ENCODE results near the gene WNT7A.

Gene WNT7A

GRCh38 chr3:13828501-13829265, 51.2 kb downstream of the WNT7A start:
- 0 out of 2 replicates have a peak, but pooled peaks cover 7% of the 10 kb centered on the region for H3K27me3 ChIP-seq (ENCODE audit: insufficient read depth, low read length)
- H3K36me3 ChIP-seq (ENCODE audit: insufficient read depth, low read length): no peaks in the 10 kb centered on the region
- no peak overlapping the region for H3K4me2 ChIP-seq (ENCODE audit: low read length)
- H4K20me1 ChIP-seq (ENCODE audit: insufficient read depth, low read length): no peaks in the 10 kb centered on the region
- H3K9me2 ChIP-seq (ENCODE audit: low read depth, low read length): no peaks in the 10 kb centered on the region
- no peak overlapping the region for H3K9ac ChIP-seq (ENCODE audit: low read length)
- no peaks in the 10 kb centered on the region for H3K79me2 ChIP-seq (ENCODE audit: insufficient read depth, low read length)
- TF ChIP-seq, protein P1, sequence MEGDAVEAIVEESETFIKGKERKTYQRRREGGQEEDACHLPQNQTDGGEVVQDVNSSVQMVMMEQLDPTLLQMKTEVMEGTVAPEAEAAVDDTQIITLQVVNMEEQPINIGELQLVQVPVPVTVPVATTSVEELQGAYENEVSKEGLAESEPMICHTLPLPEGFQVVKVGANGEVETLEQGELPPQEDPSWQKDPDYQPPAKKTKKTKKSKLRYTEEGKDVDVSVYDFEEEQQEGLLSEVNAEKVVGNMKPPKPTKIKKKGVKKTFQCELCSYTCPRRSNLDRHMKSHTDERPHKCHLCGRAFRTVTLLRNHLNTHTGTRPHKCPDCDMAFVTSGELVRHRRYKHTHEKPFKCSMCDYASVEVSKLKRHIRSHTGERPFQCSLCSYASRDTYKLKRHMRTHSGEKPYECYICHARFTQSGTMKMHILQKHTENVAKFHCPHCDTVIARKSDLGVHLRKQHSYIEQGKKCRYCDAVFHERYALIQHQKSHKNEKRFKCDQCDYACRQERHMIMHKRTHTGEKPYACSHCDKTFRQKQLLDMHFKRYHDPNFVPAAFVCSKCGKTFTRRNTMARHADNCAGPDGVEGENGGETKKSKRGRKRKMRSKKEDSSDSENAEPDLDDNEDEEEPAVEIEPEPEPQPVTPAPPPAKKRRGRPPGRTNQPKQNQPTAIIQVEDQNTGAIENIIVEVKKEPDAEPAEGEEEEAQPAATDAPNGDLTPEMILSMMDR (IDR thresholded peaks at IDR 0.05; ENCODE audit: low read length): no peak
- TF ChIP-seq EZH2 (IDR thresholded peaks at IDR 0.05; ENCODE audit: borderline replicate concordance, low read length): no peak
- H3K4me3 ChIP-seq (ENCODE audit: low read depth, low read length, poor library complexity, severe bottlenecking): no peak overlapping the region
- no peaks in the 10 kb centered on the region for H3F3A ChIP-seq (ENCODE audit: insufficient read depth, low read length)
- no peak overlapping the region for H2AFZ ChIP-seq (ENCODE audit: low read length)
- H3K9me3 ChIP-seq (ENCODE audit: low read length): no peaks in the 10 kb centered on the region
- no peak overlapping the region for H3K27ac ChIP-seq (ENCODE audit: low read depth, low read length, poor library complexity, severe bottlenecking)
- H3K4me1 ChIP-seq (ENCODE audit: insufficient read depth, low read length, severe bottlenecking): no peaks in the 10 kb centered on the region

DNA sequence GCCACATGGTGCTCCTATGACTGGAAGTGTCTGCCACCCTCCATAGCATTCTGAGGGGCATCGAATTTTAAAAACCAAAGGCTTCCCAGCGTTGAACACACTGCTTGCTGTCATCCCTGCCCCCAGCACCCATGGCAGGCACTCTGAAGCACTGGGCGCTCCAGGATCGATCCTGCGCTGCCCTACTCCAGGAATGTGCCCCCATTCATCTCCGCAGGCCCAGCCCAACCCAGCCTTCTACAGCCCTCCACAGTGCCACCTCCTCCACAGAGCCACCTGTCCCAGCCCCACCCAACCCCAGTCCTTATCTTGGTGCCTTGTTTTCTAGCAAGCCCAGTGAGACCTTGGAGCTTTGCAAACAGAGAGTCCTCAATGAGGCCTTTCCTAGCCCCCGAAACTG, 52.2 kb downstream of the WNT7A start:
- H3K27me3 ChIP-seq (ENCODE audit: insufficient read depth, low read length): 0 out of 2 replicates have a peak, but pooled peaks cover 7% of the 10 kb centered on the region
- H3K9me2 ChIP-seq (ENCODE audit: low read depth, low read length): no peaks in the 10 kb centered on the region
- no peaks in the 10 kb centered on the region for H3K79me2 ChIP-seq (ENCODE audit: insufficient read depth, low read length)
- H3K36me3 ChIP-seq (ENCODE audit: insufficient read depth, low read length): no peaks in the 10 kb centered on the region
- no peak for TF ChIP-seq EZH2 (IDR thresholded peaks at IDR 0.05; ENCODE audit: borderline replicate concordance, low read length)
- TF ChIP-seq, protein P1 (IDR thresholded peaks at IDR 0.05; ENCODE audit: low read length): no peak
- H3K4me2 ChIP-seq (ENCODE audit: low read length): no peak overlapping the region
- no peaks in the 10 kb centered on the region for H3K9me3 ChIP-seq (ENCODE audit: low read length)
- no peak overlapping the region for H3K27ac ChIP-seq (ENCODE audit: low read depth, low read length, poor library complexity, severe bottlenecking)
- H3K4me1 ChIP-seq (ENCODE audit: insufficient read depth, low read length, severe bottlenecking): no peaks in the 10 kb centered on the region
- no peak overlapping the region for H2AFZ ChIP-seq (ENCODE audit: low read length)
- no peaks in the 10 kb centered on the region for H3F3A ChIP-seq (ENCODE audit: insufficient read depth, low read length)
- H3K9ac ChIP-seq (ENCODE audit: low read length): no peak overlapping the region
- no peaks in the 10 kb centered on the region for H4K20me1 ChIP-seq (ENCODE audit: insufficient read depth, low read length)
- H3K4me3 ChIP-seq (ENCODE audit: low read depth, low read length, poor library complexity, severe bottlenecking): no peak overlapping the region

- Histone ChIP-seq H3K79me2 (ENCODE audit: insufficient read depth, low read length) (no peaks in the 10 kb centered on the region), H4K20me1 (ENCODE audit: insufficient read depth, low read length) (no peaks in the 10 kb centered on the region), H3K4me1 (ENCODE audit: insufficient read depth, low read length, severe bottlenecking) (no peaks in the 10 kb centered on the region), H2AFZ (ENCODE audit: low read length) (no peak overlapping the region), H3K9me3 (ENCODE audit: low read length) (no peaks in the 10 kb centered on the region), H3F3A (ENCODE audit: insufficient read depth, low read length) (no peaks in the 10 kb centered on the region), H3K4me3 (ENCODE audit: low read depth, low read length, poor library complexity, severe bottlenecking) (no peak overlapping the region), H3K9ac (ENCODE audit: low read length) (no peak overlapping the region), H3K36me3 (ENCODE audit: insufficient read depth, low read length) (no peaks in the 10 kb centered on the region), H3K4me2 (ENCODE audit: low read length) (no peak overlapping the region), H3K27me3 (ENCODE audit: insufficient read depth, low read length) (0 out of 2 replicates have a peak, but pooled peaks cover 7% of the 10 kb centered on the region), H3K9me2 (ENCODE audit: low read depth, low read length) (no peaks in the 10 kb centered on the region), H3K27ac (ENCODE audit: low read depth, low read length, poor library complexity, severe bottlenecking) (no peak overlapping the region)
- TF ChIP-seq, protein P1 (IDR thresholded peaks at IDR 0.05; ENCODE audit: low read length): no peak
- TF ChIP-seq EZH2 (IDR thresholded peaks at IDR 0.05; ENCODE audit: borderline replicate concordance, low read length): no peak
These were observed 52.6 kb downstream of the WNT7A start for GRCh38 chr3:13827256-13827655.

Measured in OCI-LY1 (cell line).